MCF 10A (cell line): Measurements from ENCODE around the gene TAP2. TPM values are rescaled to one million over a fixed set of nuclear protein-coding genes. Genes with fewer than 3 reads are reported as not detected.

Experiments used
- Bru-seq: library from RNA; stranded (reverse); fragments of 400-500 nt; gene quantifications from one replicate; lab custom pipeline; 2021; lab: Mats Ljungman, UMichigan
- BruChase-seq, 2 experiments: library from RNA; stranded (reverse); fragments of 400-500 nt; gene quantifications; one replicate each; lab custom pipeline; 2021; lab: Mats Ljungman, UMichigan
- BruUV-seq: library from RNA; stranded (reverse); fragments of 400-500 nt; replicated peaks from 2 replicates; lab custom pipeline; 2021; lab: Mats Ljungman, UMichigan
- CTCF ChIA-PET: fragments of 300-600 bp; sonication (Branson Sonifier 250); formaldehyde crosslinking; extraction: SDS; loops from one replicate; lab custom pipeline; 2021; ENCODE audit warnings: antibody characterized with exemption, inconsistent platforms; lab: Yijun Ruan, JAX
- POLR2A ChIA-PET: fragments of 300-600, 350-650 bp; sonication (Branson Sonifier 250); formaldehyde crosslinking; extraction: SDS; loops from one replicate; lab custom pipeline; 2020; ENCODE audit warnings: antibody characterized with exemption, inconsistent platforms; lab: Yijun Ruan, JAX
- DNase-seq: peaks from one replicate; pipeline ENCODE4 v3.0.0-alpha.2; 2018; ENCODE audit not compliant: unreplicated experiment
- H3K27ac Mint-ChIP-seq: one replicate; pipeline ENCODE4 v1.8.0; 2022; ENCODE audit warnings: mild to moderate bottlenecking, low read depth, mixed read lengths; ENCODE audit not compliant: unreplicated experiment
- H3K27me3 Mint-ChIP-seq: one replicate; pipeline ENCODE4 v1.8.0; 2022; ENCODE audit warnings: mixed read lengths; ENCODE audit not compliant: insufficient read depth, unreplicated experiment
- H3K36me3 Mint-ChIP-seq: one replicate; pipeline ENCODE4 v1.8.0; 2022; ENCODE audit warnings: mild to moderate bottlenecking, moderate library complexity, mixed read lengths; ENCODE audit not compliant: insufficient read depth, unreplicated experiment
- H3K4me1 Mint-ChIP-seq: one replicate; pipeline ENCODE4 v1.8.0; 2022; ENCODE audit warnings: mixed read lengths; ENCODE audit not compliant: insufficient read depth, unreplicated experiment
- H3K4me3 Mint-ChIP-seq: one replicate; pipeline ENCODE4 v1.8.0; 2022; ENCODE audit warnings: mild to moderate bottlenecking, moderate library complexity, mixed read lengths; ENCODE audit not compliant: unreplicated experiment
- H3K9me3 Mint-ChIP-seq: one replicate; pipeline ENCODE4 v1.8.0; 2022; ENCODE audit warnings: mixed read lengths; ENCODE audit not compliant: unreplicated experiment
- CTCF ChIP-seq: fragments of 200-600 bp; IDR thresholded peaks from one replicate; pipeline ENCODE4 v1.8.0; 2022; ENCODE audit warnings: antibody characterized with exemption, mild to moderate bottlenecking; ENCODE audit not compliant: unreplicated experiment
- intact Hi-C: fragments of 100-400 bp; cut with micrococcal nuclease; formaldehyde crosslinking; loops from 2 replicates; pipeline ENCODE4 v1.14.1; 2022
- long read RNA-seq: library from polyadenylated mRNA; stranded (forward); transcript quantifications from one replicate; pipeline ENCODE4 v2.0.0, GENCODE V29; 2022
- total RNA-seq: library from RNA; stranded (reverse); gene quantifications from 2 replicates; pipeline ENCODE4 v1.2.3, GENCODE V29; 2022

The TAP2 gene
- total RNA-seq (43.3 and 61.2 TPM in 2 replicates), Bru-seq, nascent RNA (percentile 72 among the genes with signal in this experiment), BruChase-seq, experiment 1, labeled RNA remaining after a 6-hour chase (percentile 94 among the genes with signal in this experiment), BruChase-seq, experiment 2, labeled RNA remaining after a 2-hour chase (percentile 89 among the genes with signal in this experiment)
- long read RNA-seq, full-length matches to known transcripts = 1 of 9 reads
- long read RNA-seq, partial matches to known transcripts = 1 of 9 reads
- long read RNA-seq, other reads (novel, unspliced or antisense) = 7 of 9 reads

DNA sequence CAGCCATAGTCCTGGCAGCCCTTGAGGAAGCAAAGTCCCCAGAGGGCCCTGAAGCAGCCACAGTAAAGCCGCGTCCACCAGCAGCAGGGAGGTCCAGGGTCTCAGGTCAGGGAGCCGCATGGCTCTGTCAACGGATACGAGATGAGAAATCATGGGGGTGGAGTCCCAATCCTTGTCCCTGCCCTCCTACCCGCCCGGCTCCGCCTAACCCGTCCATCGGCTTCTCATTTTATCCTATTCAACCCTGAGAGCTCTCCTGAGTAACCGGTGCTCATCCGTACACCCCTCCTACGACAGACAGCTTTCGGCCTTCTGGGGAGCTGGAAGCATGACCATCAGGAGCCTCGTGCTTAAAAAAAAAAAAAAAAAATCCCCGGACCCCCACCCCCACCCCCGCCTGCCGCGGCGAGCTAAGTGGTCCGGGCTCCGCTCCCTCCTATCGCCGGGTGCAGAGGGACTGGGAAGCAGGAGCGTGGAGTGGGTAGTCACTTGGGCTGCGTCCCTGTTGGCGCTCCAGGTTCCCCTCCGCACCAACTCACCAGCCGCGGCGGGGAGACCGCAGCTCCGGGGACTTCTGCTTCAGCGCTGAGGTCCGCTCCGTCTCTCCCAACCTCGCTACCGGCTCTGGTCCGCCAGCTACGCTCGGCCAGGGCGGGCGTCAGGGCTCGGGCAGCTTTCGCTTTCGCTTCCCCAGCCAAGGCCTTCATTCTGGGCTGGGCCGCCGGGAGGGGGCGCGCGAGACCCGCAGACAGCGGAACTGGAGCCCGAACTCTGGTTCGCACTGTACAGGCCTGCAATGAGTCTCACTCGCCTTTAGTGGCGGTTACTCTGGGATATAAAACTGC lies at the start of gene TAP2:
TSS of gene TAP2 (minus strand) at position 626 of the 845 bp plus-strand sequence. CDS start at position 120, 506 bp downstream.
- BruUV-seq = no TSS peak
- no peaks in the 10 kb centered on the region for H3K9me3 Mint-ChIP-seq
- POLR2A ChIA-PET = interaction anchor here (0.6 to 3.7 kb wide), 20 partner anchors 12 to 661 kb away, joined by 3 to 111 read pairs (median 6); partner anchors contain the start of genes HLA-DMA, PSMB9 and TAP1
- H3K27ac Mint-ChIP-seq = peak within 1 kb of the TSS; percentile 29
- peak within 1 kb of the TSS; percentile 77 for H3K4me3 Mint-ChIP-seq
- CTCF ChIA-PET = interaction anchor here (0.6 to 6.4 kb wide), 38 partner anchors 8 to 474 kb away, joined by 3 to 110 read pairs (median 4); partner anchors contain the start of genes BTNL2, PSMB9 and TAP1
- DNase-seq = peak; percentile 91
- no peaks in the 10 kb centered on the region for H3K27me3 Mint-ChIP-seq
- H3K36me3 Mint-ChIP-seq = peaks cover 12% of the 10 kb centered on the region
- H3K4me1 Mint-ChIP-seq = peaks cover 34% of the 10 kb centered on the region
- intact Hi-C loops = loop anchor here (1.0 kb wide), 2 partner anchors 16 to 30 kb away; partner anchors contain the start of gene PSMB9
- TF ChIP-seq CTCF = peak; percentile 96

DNA sequence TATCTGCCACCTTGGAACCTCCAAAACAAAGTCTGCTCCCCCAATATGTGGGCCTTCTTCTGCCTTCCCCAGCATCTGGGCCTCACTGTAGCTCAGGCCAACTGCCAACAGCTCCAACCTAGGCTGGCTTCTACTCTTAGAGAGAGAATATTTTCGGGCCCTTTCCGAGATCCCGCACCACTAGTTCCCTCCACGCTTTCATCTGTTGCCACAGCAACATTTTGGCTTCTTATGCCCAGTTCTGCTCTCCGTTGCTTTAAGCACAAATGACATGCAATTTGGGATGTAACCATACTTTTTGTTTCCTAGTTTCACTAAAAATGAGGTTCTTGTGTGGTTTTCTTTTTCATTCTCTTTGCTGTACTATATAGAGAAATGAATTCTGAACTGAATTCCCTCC lies 49.1 kb upstream of the TAP2 start:
- POLR2A ChIA-PET = interaction anchor here (1.0 kb wide), 2 partner anchors 80 to 97 kb away, joined by 3 read pairs; no protein-coding TSS in a partner anchor
- Mint-ChIP-seq H3K4me1 (peaks cover 11% of the 10 kb centered on the region), H3K36me3 (no peaks in the 10 kb centered on the region), H3K4me3 (no peak overlapping the region), H3K9me3 (no peaks in the 10 kb centered on the region), H3K27ac (no peak overlapping the region), H3K27me3 (no peaks in the 10 kb centered on the region)
- no TSS peak for BruUV-seq
- CTCF ChIA-PET = interaction anchor here (1.0 to 2.9 kb wide), 3 partner anchors 60 to 97 kb away, joined by 4 to 23 read pairs (median 22); partner anchors contain the start of gene HLA-DMA
- intact Hi-C loops = loop anchor here (5.0 kb wide), 1 partner anchor 45 kb away; no protein-coding TSS in a partner anchor
- TF ChIP-seq CTCF = no peak
- no peak for DNase-seq

- Mint-ChIP-seq H3K27ac (no peak overlapping the region), H3K9me3 (no peaks in the 10 kb centered on the region), H3K4me1 (peaks cover 11% of the 10 kb centered on the region), H3K27me3 (no peaks in the 10 kb centered on the region), H3K36me3 (no peaks in the 10 kb centered on the region), H3K4me3 (no peak overlapping the region)
- POLR2A ChIA-PET = interaction anchor here (0.9 to 2.1 kb wide), 5 partner anchors 8 to 98 kb away, joined by 3 to 9 read pairs (median 4); partner anchors contain the start of gene BRD2
- no peak for TF ChIP-seq CTCF
- DNase-seq = peak; percentile 80
- no TSS peak for BruUV-seq
- intact Hi-C loops = loop anchor here (5.0 kb wide), 1 partner anchor 45 kb away; no protein-coding TSS in a partner anchor
- CTCF ChIA-PET = interaction anchor here (0.5 to 2.9 kb wide), 18 partner anchors 8 to 106 kb away, joined by 3 to 31 read pairs (median 6); partner anchors contain the start of gene HLA-DMA
Observed at GRCh38 chr6:32886681-32887383, 48.3 kb upstream of the TAP2 start.
